Glutamatergic neuron (in vitro differentiated cells): ENCODE results near the gene MED25. TPM values are rescaled to one million over a fixed set of nuclear protein-coding genes. Genes with fewer than 3 reads are reported as not detected.

ENCODE experiments used
- DNase-seq: peaks from one replicate; pipeline ENCODE4 v3.0.0; 2022
- H3K27ac Mint-ChIP-seq: one replicate; pipeline ENCODE4 v1.8.0; 2020; ENCODE audit warnings: mild to moderate bottlenecking, mixed read lengths, inconsistent platforms; ENCODE audit not compliant: unreplicated experiment
- H3K27me3 Mint-ChIP-seq: one replicate; pipeline ENCODE4 v1.8.0; 2020; ENCODE audit warnings: mild to moderate bottlenecking, moderate library complexity, mixed read lengths, inconsistent platforms; ENCODE audit not compliant: unreplicated experiment
- H3K36me3 Mint-ChIP-seq: one replicate; pipeline ENCODE4 v1.8.0; 2020; ENCODE audit warnings: mild to moderate bottlenecking, mixed read lengths, inconsistent platforms; ENCODE audit not compliant: unreplicated experiment
- H3K4me1 Mint-ChIP-seq: one replicate; pipeline ENCODE4 v1.8.0; 2020; ENCODE audit warnings: mild to moderate bottlenecking, low read depth, mixed read lengths, inconsistent platforms; ENCODE audit not compliant: unreplicated experiment
- H3K4me3 Mint-ChIP-seq: one replicate; pipeline ENCODE4 v1.8.0; 2020; ENCODE audit warnings: mild to moderate bottlenecking, mixed read lengths, inconsistent platforms; ENCODE audit not compliant: unreplicated experiment
- H3K9me3 Mint-ChIP-seq: one replicate; pipeline ENCODE4 v1.8.0; 2020; ENCODE audit warnings: mild to moderate bottlenecking, moderate library complexity, mixed read lengths, inconsistent platforms; ENCODE audit not compliant: unreplicated experiment
- CTCF ChIP-seq: fragments of 200-600 bp; sonication (generic); IDR thresholded peaks from one replicate; pipeline ENCODE4 v1.5.0; 2021; ENCODE audit not compliant: partially characterized antibody, unreplicated experiment
- total RNA-seq: library from RNA; stranded (reverse); fragmentation: NEBNext Ultra II Directional; extraction: Animal tissue kit (Norgen Biotek cat#: 25700); gene quantifications from one replicate; pipeline ENCODE4 v1.2.1, GENCODE V29; 2021; ENCODE audit not compliant: unreplicated experiment

MED25 gene
- total RNA-seq, 1 donor from 2014 or later: 51.0 TPM

- TF ChIP-seq CTCF: no peak
- H3K27ac Mint-ChIP-seq: no peak overlapping the region
- H3K36me3 Mint-ChIP-seq: no peaks in the 10 kb centered on the region
- H3K4me1 Mint-ChIP-seq: peaks cover 9% of the 10 kb centered on the region
- no peak for DNase-seq
- peaks cover 12% of the 10 kb centered on the region for H3K27me3 Mint-ChIP-seq
- no peak overlapping the region for H3K4me3 Mint-ChIP-seq
- peaks cover 10% of the 10 kb centered on the region for H3K9me3 Mint-ChIP-seq
Observed at GRCh38 chr19:49863254-49863934, 45.3 kb downstream of the MED25 start.

GRCh38 chr19:49863935-49864320 is 45.8 kb downstream of the MED25 start:
- H3K4me1 Mint-ChIP-seq: peaks cover 9% of the 10 kb centered on the region
- peaks cover 10% of the 10 kb centered on the region for H3K27me3 Mint-ChIP-seq
- no peak for DNase-seq
- no peak overlapping the region for H3K4me3 Mint-ChIP-seq
- no peak for TF ChIP-seq CTCF
- peaks cover 10% of the 10 kb centered on the region for H3K9me3 Mint-ChIP-seq
- no peaks in the 10 kb centered on the region for H3K36me3 Mint-ChIP-seq
- no peak overlapping the region for H3K27ac Mint-ChIP-seq

GRCh38 chr19:49864890-49865289 is 46.8 kb downstream of the MED25 start:
- Mint-ChIP-seq H3K4me1 (peaks cover 9% of the 10 kb centered on the region), H3K27me3 (peaks cover 6% of the 10 kb centered on the region), H3K36me3 (no peaks in the 10 kb centered on the region), H3K4me3 (no peak overlapping the region), H3K9me3 (peaks cover 10% of the 10 kb centered on the region), H3K27ac (peak overlapping the region; percentile 43)
- DNase-seq: no peak
- TF ChIP-seq CTCF: no peak

- DNase-seq: peak; percentile 94
- Mint-ChIP-seq H3K4me3 (no peak within 1 kb of the TSS), H3K36me3 (no peaks in the 10 kb centered on the region), H3K9me3 (peaks cover 17% of the 10 kb centered on the region), H3K27ac (peak within 1 kb of the TSS; percentile 90), H3K27me3 (peaks cover 10% of the 10 kb centered on the region), H3K4me1 (peaks cover 16% of the 10 kb centered on the region)
- no peak for TF ChIP-seq CTCF
Observed at GRCh38 chr19:49866933-49867782, 49.1 kb downstream of the MED25 start, which contains the start of gene PNKP. Gene PNKP, minus strand, starts transcription at chr19:49867576. Its CDS starts 372 bp downstream, at chr19:49867204.

GRCh38 chr19:49869009-49869483 is 51.0 kb downstream of the MED25 start:
- no peaks in the 10 kb centered on the region for H3K36me3 Mint-ChIP-seq
- DNase-seq: peak; percentile 87
- TF ChIP-seq CTCF: no peak
- no peak overlapping the region for H3K4me3 Mint-ChIP-seq
- peaks cover 19% of the 10 kb centered on the region for H3K9me3 Mint-ChIP-seq
- peaks cover 16% of the 10 kb centered on the region for H3K4me1 Mint-ChIP-seq
- H3K27ac Mint-ChIP-seq: peak overlapping the region; percentile 66
- H3K27me3 Mint-ChIP-seq: peaks cover 14% of the 10 kb centered on the region
